Activated naive CD8-positive, alpha-beta T cell treated with anti-CD3 and anti-CD28 coated beads, Interleukin-2, amount 50 U/mL, for 24 hours (primary cell): ENCODE results near the gene ARHGAP12.

Experiments used
- ATAC-seq: fragments of 150-1000 bp; cut with Tn5 transposase; one replicate; pipeline ENCODE4 v1.10.0; 2021
- DNase-seq: peaks from one replicate; pipeline ENCODE4 v3.0.0; 2021
- H3K27ac Mint-ChIP-seq: one replicate; pipeline ENCODE4 v1.8.0; 2021; ENCODE audit warnings: mild to moderate bottlenecking, mixed read lengths
- H3K27me3 Mint-ChIP-seq: one replicate; pipeline ENCODE4 v1.8.0; 2021; ENCODE audit warnings: mixed read lengths
- H3K36me3 Mint-ChIP-seq: one replicate; pipeline ENCODE4 v1.8.0; 2021; ENCODE audit warnings: low read depth, mixed read lengths
- H3K4me1 Mint-ChIP-seq: one replicate; pipeline ENCODE4 v1.8.0; 2021; ENCODE audit warnings: mixed read lengths
- H3K4me3 Mint-ChIP-seq: one replicate; pipeline ENCODE4 v1.8.0; 2021; ENCODE audit warnings: mild to moderate bottlenecking, moderate library complexity, mixed read lengths
- H3K9me3 Mint-ChIP-seq: one replicate; pipeline ENCODE4 v1.8.0; 2021; ENCODE audit warnings: mixed read lengths

The ARHGAP12 gene

GRCh38 chr10:31888442-31888841 lies 40.2 kb downstream of the ARHGAP12 start:
- Mint-ChIP-seq H3K4me3 (no peak overlapping the region), H3K27me3 (no peaks in the 10 kb centered on the region), H3K9me3 (no peaks in the 10 kb centered on the region), H3K36me3 (peaks cover 2% of the 10 kb centered on the region), H3K4me1 (peaks cover 24% of the 10 kb centered on the region), H3K27ac (no peak overlapping the region)
- no peak for DNase-seq
- ATAC-seq: no peak

GRCh38 chr10:31887850-31888249 lies 40.8 kb downstream of the ARHGAP12 start:
- ATAC-seq: no peak
- Mint-ChIP-seq H3K4me3 (no peak overlapping the region), H3K27me3 (no peaks in the 10 kb centered on the region), H3K4me1 (peaks cover 25% of the 10 kb centered on the region), H3K9me3 (no peaks in the 10 kb centered on the region), H3K27ac (no peak overlapping the region), H3K36me3 (peaks cover 2% of the 10 kb centered on the region)
- DNase-seq: no peak

GRCh38 chr10:31886885-31887284 lies 41.7 kb downstream of the ARHGAP12 start:
- no peak overlapping the region for H3K4me3 Mint-ChIP-seq
- no peak overlapping the region for H3K27ac Mint-ChIP-seq
- H3K36me3 Mint-ChIP-seq: peaks cover 2% of the 10 kb centered on the region
- peaks cover 25% of the 10 kb centered on the region for H3K4me1 Mint-ChIP-seq
- DNase-seq (no peak), ATAC-seq (no peak)
- no peaks in the 10 kb centered on the region for H3K9me3 Mint-ChIP-seq
- no peaks in the 10 kb centered on the region for H3K27me3 Mint-ChIP-seq

- DNase-seq (no peak), ATAC-seq (no peak)
- H3K4me3 Mint-ChIP-seq: no peak overlapping the region
- H3K36me3 Mint-ChIP-seq: no peaks in the 10 kb centered on the region
- H3K9me3 Mint-ChIP-seq: no peaks in the 10 kb centered on the region
- H3K4me1 Mint-ChIP-seq: peaks cover 21% of the 10 kb centered on the region
- no peaks in the 10 kb centered on the region for H3K27me3 Mint-ChIP-seq
- no peak overlapping the region for H3K27ac Mint-ChIP-seq
Measured at GRCh38 chr10:31885971-31886370, 42.7 kb downstream of the ARHGAP12 start.

GRCh38 chr10:31884386-31884785 lies 44.2 kb downstream of the ARHGAP12 start:
- Mint-ChIP-seq H3K4me1 (peaks cover 21% of the 10 kb centered on the region), H3K4me3 (no peak overlapping the region), H3K36me3 (no peaks in the 10 kb centered on the region), H3K9me3 (no peaks in the 10 kb centered on the region), H3K27me3 (no peaks in the 10 kb centered on the region), H3K27ac (no peak overlapping the region)
- DNase-seq: no peak
- ATAC-seq: no peak

GRCh38 chr10:31883397-31883796 lies 45.2 kb downstream of the ARHGAP12 start:
- Mint-ChIP-seq H3K9me3 (no peaks in the 10 kb centered on the region), H3K27ac (no peak overlapping the region), H3K4me1 (peaks cover 19% of the 10 kb centered on the region), H3K4me3 (no peak overlapping the region), H3K27me3 (no peaks in the 10 kb centered on the region), H3K36me3 (no peaks in the 10 kb centered on the region)
- no peak for ATAC-seq
- DNase-seq: no peak

- Mint-ChIP-seq H3K36me3 (no peaks in the 10 kb centered on the region), H3K9me3 (no peaks in the 10 kb centered on the region), H3K4me3 (no peak overlapping the region), H3K27me3 (no peaks in the 10 kb centered on the region), H3K27ac (no peak overlapping the region), H3K4me1 (peaks cover 22% of the 10 kb centered on the region)
- ATAC-seq (no peak), DNase-seq (no peak)
Measured at GRCh38 chr10:31878486-31878885, 50.1 kb downstream of the ARHGAP12 start.

- ATAC-seq (no peak), DNase-seq (no peak)
- Mint-ChIP-seq H3K4me3 (no peak overlapping the region), H3K9me3 (no peaks in the 10 kb centered on the region), H3K27me3 (no peaks in the 10 kb centered on the region), H3K4me1 (peaks cover 19% of the 10 kb centered on the region), H3K27ac (no peak overlapping the region), H3K36me3 (no peaks in the 10 kb centered on the region)
Measured at GRCh38 chr10:31876652-31877352, 51.8 kb downstream of the ARHGAP12 start.

GRCh38 chr10:31875608-31876007 lies 53.0 kb downstream of the ARHGAP12 start:
- Mint-ChIP-seq H3K27ac (no peak overlapping the region), H3K4me3 (no peak overlapping the region), H3K27me3 (no peaks in the 10 kb centered on the region), H3K36me3 (no peaks in the 10 kb centered on the region), H3K9me3 (no peaks in the 10 kb centered on the region), H3K4me1 (peaks cover 19% of the 10 kb centered on the region)
- DNase-seq (no peak), ATAC-seq (peak; percentile 81)

GRCh38 chr10:31873724-31874123 lies 54.9 kb downstream of the ARHGAP12 start:
- DNase-seq: no peak
- Mint-ChIP-seq H3K27ac (no peak overlapping the region), H3K4me3 (no peak overlapping the region), H3K9me3 (no peaks in the 10 kb centered on the region), H3K36me3 (no peaks in the 10 kb centered on the region), H3K4me1 (peaks cover 19% of the 10 kb centered on the region), H3K27me3 (no peaks in the 10 kb centered on the region)
- no peak for ATAC-seq

- Mint-ChIP-seq H3K4me3 (no peak overlapping the region), H3K27me3 (no peaks in the 10 kb centered on the region), H3K4me1 (peaks cover 14% of the 10 kb centered on the region), H3K27ac (no peak overlapping the region), H3K36me3 (no peaks in the 10 kb centered on the region), H3K9me3 (no peaks in the 10 kb centered on the region)
- DNase-seq (no peak), ATAC-seq (no peak)
Measured at GRCh38 chr10:31871266-31872065, 57.2 kb downstream of the ARHGAP12 start.

- no peaks in the 10 kb centered on the region for H3K36me3 Mint-ChIP-seq
- no peak overlapping the region for H3K4me3 Mint-ChIP-seq
- H3K27me3 Mint-ChIP-seq: no peaks in the 10 kb centered on the region
- DNase-seq (no peak), ATAC-seq (no peak)
- H3K4me1 Mint-ChIP-seq: peaks cover 7% of the 10 kb centered on the region
- H3K9me3 Mint-ChIP-seq: no peaks in the 10 kb centered on the region
- H3K27ac Mint-ChIP-seq: no peak overlapping the region
Measured at GRCh38 chr10:31867646-31868045, 61.0 kb downstream of the ARHGAP12 start.

- DNase-seq (no peak), ATAC-seq (no peak)
- H3K27me3 Mint-ChIP-seq: no peaks in the 10 kb centered on the region
- no peak overlapping the region for H3K27ac Mint-ChIP-seq
- no peak overlapping the region for H3K4me3 Mint-ChIP-seq
- peaks cover 12% of the 10 kb centered on the region for H3K4me1 Mint-ChIP-seq
- H3K9me3 Mint-ChIP-seq: no peaks in the 10 kb centered on the region
- H3K36me3 Mint-ChIP-seq: no peaks in the 10 kb centered on the region
Measured at GRCh38 chr10:31866118-31866670, 62.4 kb downstream of the ARHGAP12 start.

- H3K9me3 Mint-ChIP-seq: no peaks in the 10 kb centered on the region
- H3K36me3 Mint-ChIP-seq: no peaks in the 10 kb centered on the region
- DNase-seq (no peak), ATAC-seq (no peak)
- H3K4me1 Mint-ChIP-seq: peaks cover 12% of the 10 kb centered on the region
- no peak overlapping the region for H3K4me3 Mint-ChIP-seq
- no peak overlapping the region for H3K27ac Mint-ChIP-seq
- no peaks in the 10 kb centered on the region for H3K27me3 Mint-ChIP-seq
Measured at GRCh38 chr10:31864834-31865518, 63.7 kb downstream of the ARHGAP12 start.

GRCh38 chr10:31855033-31855432 lies 73.6 kb downstream of the ARHGAP12 start:
- Mint-ChIP-seq H3K27ac (no peak overlapping the region), H3K4me3 (no peak overlapping the region), H3K27me3 (no peaks in the 10 kb centered on the region), H3K4me1 (peaks cover 7% of the 10 kb centered on the region), H3K36me3 (peaks cover 9% of the 10 kb centered on the region), H3K9me3 (no peaks in the 10 kb centered on the region)
- no peak for DNase-seq
- ATAC-seq: no peak
